Activated T-cell treated with anti-CD3 and anti-CD28 coated beads for 1 hour (primary cell): ENCODE measurements around the gene ARHGAP29.

Experiments used
- DNase-seq: peaks from one replicate; pipeline ENCODE4 v3.0.0-alpha.2; 2020; ENCODE audit warnings: low read depth

The ARHGAP29 gene

GRCh38 chr1:94236013-94236491 lies 1.3 kb downstream of the ARHGAP29 start:
- no peak for DNase-seq

- DNase-seq: no peak
Observed at GRCh38 chr1:94235189-94236012, 2.0 kb downstream of the ARHGAP29 start.

DNA sequence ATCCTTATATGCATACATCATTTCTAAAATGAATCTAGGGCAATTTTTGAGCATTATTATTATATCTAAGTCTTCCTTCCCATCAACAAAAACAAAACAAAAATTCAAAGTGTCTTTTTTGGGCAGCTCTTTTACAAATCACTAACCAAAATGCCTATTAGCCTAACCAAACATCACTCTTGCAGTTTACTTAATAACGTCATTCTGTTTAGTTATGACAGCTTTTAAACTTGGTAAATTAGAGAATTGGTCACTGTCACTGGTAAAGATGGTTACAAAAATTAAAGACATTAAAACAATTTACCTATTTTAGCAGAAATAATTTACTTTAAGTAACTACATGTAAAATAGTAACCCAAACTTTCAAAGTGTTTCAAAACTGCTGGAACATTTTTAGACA lies 2.8 kb downstream of the ARHGAP29 start:
- DNase-seq: no peak

DNA sequence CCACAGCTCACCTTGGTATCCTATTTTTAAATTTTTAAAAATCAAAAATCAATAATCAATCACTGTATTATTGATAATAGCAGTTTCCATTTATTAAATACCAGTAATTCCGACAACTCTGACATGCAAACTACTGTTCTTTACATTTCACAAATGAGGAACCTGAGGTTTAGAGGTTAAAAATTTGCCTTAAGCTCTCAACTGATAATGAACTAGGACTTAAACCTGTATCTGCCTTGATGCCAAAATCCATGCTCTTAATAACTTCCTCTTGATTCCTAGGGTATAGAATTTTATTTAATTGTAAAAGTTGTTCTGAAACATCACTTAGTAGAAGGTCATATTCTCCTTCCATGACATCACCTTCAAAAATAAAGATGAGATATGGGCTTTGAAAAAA lies 5.6 kb downstream of the ARHGAP29 start:
- no peak for DNase-seq

- no peak for DNase-seq
Observed at GRCh38 chr1:94230920-94231319, 6.5 kb downstream of the ARHGAP29 start.

DNA sequence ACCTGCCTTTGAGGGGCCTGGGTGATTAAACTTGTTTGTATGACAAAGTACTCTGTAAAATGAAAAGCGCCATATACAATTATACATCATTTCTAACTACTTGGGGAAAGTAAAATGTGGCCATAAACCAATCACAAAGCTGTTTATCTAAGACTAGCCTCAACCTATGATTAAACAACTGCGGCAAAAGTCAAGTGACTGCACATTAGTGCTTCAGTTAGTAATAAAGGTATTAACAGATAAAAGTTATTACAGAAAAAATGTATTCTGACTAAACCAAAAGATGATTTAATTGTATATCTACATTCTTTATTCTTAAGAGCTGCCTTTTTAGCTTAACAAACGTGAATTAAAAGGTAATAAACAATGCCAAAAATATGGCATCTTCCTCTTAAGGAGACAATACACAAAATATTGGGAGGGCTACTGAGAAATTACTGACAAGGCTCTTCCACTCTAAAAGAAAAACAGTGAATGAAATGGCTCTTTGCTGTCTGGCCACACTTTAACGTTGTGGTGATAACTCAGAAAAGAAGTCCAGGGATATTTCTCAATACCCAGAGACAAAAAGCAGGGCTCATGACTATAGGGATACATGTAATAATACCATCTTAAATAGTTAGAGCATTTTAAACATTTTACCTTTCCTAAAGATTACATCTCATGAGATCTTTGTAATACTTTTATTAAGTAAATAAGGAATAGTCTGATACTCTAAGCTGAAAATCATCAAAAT lies 8.6 kb downstream of the ARHGAP29 start:
- no peak for DNase-seq

GRCh38 chr1:94227624-94228023 lies 9.8 kb downstream of the ARHGAP29 start:
- DNase-seq: no peak

- no peak for DNase-seq
Observed at GRCh38 chr1:94225845-94226244, 11.5 kb downstream of the ARHGAP29 start.

- no peak for DNase-seq
Observed at GRCh38 chr1:94218332-94218731, 19.1 kb downstream of the ARHGAP29 start.

GRCh38 chr1:94215955-94216354 lies 21.4 kb downstream of the ARHGAP29 start:
- DNase-seq: no peak

DNA sequence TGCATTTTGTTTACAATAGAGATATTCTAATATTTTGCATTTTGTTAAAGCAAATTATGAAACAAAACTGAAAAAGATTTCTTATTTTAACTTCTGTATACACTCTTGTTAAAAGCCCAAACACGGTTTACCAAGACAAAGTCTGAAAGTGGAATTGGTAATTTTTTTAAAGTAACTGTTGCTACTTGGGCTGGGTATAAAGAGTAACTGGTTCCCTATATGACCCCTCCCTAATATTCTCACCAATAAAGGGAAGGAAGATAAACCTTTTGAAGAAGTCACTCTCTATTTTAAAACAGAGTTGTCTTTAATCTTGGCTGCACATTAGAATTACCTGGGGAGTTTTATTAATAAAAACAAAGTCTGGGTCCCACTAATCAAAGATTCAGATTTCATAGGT lies 27.4 kb downstream of the ARHGAP29 start:
- no peak for DNase-seq

- DNase-seq: no peak
Observed at GRCh38 chr1:94209425-94209824, 28.0 kb downstream of the ARHGAP29 start.

GRCh38 chr1:94207695-94208094 lies 29.7 kb downstream of the ARHGAP29 start:
- no peak for DNase-seq

DNA sequence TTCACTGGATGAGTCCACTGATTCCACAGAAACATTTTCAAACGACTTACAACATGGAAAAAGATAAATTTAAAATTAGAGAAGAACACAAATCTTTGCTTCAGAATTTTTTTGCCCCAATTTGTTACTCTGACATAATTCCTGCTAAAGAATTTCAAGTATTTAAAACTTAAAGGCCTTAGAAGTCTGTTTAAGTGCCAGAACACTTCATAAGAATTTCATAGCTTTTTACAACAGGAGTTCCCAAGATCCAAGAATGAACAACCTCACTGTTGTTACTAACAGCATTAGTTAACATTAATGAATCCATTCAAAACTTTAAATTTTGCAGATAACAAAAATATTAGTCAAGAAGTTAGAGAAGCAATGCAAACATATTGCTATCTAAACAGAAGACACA lies 31.7 kb downstream of the ARHGAP29 start:
- DNase-seq: no peak

GRCh38 chr1:94202241-94202640 lies 35.1 kb downstream of the ARHGAP29 start:
- no peak for DNase-seq

DNA sequence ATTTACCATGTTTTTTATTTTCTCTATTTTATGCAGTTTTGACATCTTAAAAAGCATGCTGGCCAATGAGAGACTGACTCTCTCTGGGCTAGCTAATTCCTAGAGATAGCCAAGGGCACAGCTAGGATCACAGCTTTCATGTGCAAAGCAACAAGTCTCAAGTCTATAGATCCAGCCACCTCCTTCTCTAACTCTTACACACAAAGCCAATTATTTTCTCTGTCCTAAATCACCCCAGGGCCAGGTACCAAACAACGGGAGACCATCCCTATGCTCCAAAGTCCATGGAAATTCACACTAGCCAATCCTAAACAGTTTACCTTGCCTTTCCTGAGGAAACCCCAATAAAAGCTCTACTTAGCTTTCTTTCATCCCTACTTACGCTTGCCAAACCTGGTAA lies 38.0 kb downstream of the ARHGAP29 start:
- no peak for DNase-seq

GRCh38 chr1:94194079-94194865 lies 43.1 kb downstream of the ARHGAP29 start:
- DNase-seq: no peak

GRCh38 chr1:94193128-94193527 lies 44.3 kb downstream of the ARHGAP29 start:
- no peak for DNase-seq

GRCh38 chr1:94191216-94191615 lies 46.2 kb downstream of the ARHGAP29 start:
- DNase-seq: no peak

- DNase-seq: no peak
Observed at GRCh38 chr1:94186946-94187345, 50.4 kb downstream of the ARHGAP29 start.

DNA sequence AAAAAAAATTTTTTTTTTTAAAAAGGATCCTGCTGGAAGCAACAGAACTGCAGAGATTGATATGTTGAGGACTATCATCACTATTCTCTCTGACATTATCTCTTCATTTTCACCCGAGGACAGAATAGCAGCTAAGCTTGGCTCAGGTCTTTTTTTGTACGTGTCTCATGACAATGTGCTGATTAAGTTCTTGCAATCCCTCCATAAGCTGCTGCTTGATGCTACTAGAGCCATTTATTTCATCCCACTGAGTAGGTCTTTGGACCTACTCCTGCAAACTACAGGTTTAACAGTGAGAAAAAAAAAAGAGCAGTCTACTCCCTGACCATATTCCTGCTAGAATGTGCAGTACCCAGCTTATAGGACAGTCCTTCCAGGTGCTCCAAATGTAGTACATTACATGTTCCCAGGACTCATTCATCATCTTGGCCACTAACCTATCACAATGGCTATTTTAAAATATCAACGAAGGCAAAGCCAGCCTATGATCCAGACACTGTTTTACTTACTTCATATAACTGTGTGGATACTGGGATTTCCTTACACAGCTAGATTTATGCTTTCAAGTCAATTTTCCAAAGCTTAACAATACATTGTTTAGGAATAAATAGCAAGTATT lies 54.1 kb downstream of the ARHGAP29 start:
- DNase-seq: no peak

DNA sequence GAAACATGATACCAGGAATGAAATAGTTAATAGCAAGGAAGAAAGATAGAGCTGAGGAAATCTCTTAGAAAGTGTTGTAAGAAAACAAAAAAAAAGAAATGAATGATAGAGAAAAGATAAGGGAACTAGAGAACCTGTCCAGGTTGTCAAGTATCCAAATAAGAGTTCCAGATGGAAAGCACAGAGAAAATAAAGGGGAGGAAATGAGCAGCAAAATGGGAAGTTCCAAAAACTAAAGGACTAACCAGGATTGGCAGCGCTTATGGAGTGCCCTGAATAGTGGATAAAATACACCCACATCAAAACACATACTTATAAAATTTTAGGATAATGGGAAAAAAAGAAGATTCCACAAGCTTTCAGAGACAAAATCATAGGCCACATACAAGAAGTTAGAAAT lies 55.2 kb downstream of the ARHGAP29 start:
- DNase-seq: no peak
